Fibroblast of villous mesenchyme (primary cell): ENCODE results near the gene WBP2NL. TPM values are rescaled to one million over a fixed set of nuclear protein-coding genes. Genes with fewer than 3 reads are reported as not detected.

ENCODE experiments used
- DNase-seq: peaks from one replicate; pipeline ENCODE4 v3.0.0-alpha.2; 2010; ENCODE audit warnings: low read depth
- H3K4me3 ChIP-seq: 2 replicates; pipeline ENCODE4 v1.5.1; 2011; ENCODE audit warnings: low read depth, mild to moderate bottlenecking, low read length
- CTCF ChIP-seq: IDR thresholded peaks from 2 replicates; pipeline ENCODE4 v1.5.1; 2012; ENCODE audit warnings: low read depth, mild to moderate bottlenecking, low read length; ENCODE audit not compliant: insufficient read depth
- total RNA-seq: library from RNA; depleted of rRNA; stranded (reverse); fragments of >200 nt; gene quantifications from 2 replicates; pipeline ENCODE4 v1.2.3, GENCODE V29; 2012

Gene WBP2NL
- total RNA-seq, 1 donor, result 0.43 TPM

DNA sequence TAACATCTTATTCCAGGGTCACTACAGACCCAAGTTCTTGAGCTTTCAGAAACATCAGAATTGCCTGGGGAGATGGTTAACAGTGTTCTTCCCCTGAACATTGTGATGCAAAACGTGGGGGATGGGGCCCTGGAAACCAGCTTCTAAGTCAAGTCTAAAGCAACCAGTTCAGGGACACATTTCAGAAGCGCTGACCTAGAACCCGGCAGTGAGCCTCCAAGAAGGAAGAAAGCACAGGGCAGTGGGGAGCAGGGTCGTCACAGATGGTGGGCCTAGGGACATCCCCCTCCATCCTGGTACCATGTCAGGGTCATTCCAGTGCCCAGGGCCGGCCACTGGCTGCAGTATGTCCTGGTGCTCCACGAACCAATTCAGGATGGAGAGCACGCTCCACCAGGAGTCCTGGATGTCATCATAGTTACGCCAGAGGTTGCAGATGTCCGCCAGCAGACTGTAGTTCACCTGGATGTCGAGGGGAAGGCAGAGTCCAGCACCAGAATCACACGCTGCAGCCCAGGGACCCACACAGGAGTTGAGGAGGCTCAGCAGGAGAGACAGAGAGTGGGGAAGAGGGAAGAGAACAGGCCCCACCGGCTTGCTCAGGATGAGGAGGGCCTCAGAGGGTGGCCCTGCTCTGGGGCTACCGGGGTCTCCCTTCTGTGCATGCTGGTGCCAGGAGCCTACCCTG, 67.0 kb downstream of the WBP2NL start:
- no peak overlapping the region for H3K4me3 ChIP-seq
- TF ChIP-seq CTCF, result no peak
- no peak for DNase-seq

- DNase-seq, result no peak
- H3K4me3 ChIP-seq, result no peak overlapping the region
- no peak for TF ChIP-seq CTCF
Observed at GRCh38 chr22:42066126-42066761, 67.7 kb downstream of the WBP2NL start.

DNA sequence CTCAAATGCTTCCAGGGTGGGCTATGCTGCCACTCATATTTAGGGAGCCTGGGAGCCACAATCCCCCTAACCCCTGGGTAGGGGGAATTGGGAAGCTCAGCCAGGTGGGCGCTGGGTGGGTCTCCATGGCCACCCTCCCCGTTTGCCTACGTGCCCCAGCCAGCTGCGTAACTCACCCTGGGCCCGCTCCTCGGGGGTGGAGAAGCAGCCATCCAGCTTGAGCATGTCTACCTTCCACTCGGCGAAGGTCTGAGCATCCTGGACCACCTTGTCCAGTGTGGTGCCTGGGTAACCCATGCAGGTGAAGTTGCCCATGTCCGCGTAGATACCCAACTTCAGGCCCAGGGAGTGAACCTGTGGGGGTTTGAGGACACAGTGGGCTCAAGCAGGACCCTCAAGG, 68.3 kb downstream of the WBP2NL start:
- TF ChIP-seq CTCF, result no peak
- DNase-seq, result no peak
- no peak overlapping the region for H3K4me3 ChIP-seq

- TF ChIP-seq CTCF, result no peak
- no peak overlapping the region for H3K4me3 ChIP-seq
- DNase-seq, result no peak
Observed at GRCh38 chr22:42067671-42068251, 69.2 kb downstream of the WBP2NL start.

DNA sequence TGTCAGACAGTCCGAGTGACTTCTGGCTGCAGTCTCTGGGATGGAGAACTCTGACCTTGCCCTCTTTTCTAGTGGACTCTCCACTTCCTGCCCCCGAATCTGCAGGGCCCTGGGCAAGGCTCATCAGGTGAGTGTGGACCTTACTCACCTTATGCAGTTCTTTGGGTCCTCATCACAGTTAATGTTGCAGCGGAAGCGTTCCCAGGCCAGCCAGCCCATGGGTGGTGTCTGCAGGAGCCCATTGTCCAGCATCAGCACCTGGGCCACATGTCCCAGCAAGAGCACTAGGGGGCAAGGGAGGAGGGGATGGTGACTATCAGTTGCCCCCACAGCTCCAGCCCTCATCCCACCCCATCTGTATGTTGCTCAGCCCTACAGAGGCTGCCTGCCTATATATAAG, 69.7 kb downstream of the WBP2NL start:
- TF ChIP-seq CTCF, result no peak
- DNase-seq, result no peak
- no peak overlapping the region for H3K4me3 ChIP-seq

DNA sequence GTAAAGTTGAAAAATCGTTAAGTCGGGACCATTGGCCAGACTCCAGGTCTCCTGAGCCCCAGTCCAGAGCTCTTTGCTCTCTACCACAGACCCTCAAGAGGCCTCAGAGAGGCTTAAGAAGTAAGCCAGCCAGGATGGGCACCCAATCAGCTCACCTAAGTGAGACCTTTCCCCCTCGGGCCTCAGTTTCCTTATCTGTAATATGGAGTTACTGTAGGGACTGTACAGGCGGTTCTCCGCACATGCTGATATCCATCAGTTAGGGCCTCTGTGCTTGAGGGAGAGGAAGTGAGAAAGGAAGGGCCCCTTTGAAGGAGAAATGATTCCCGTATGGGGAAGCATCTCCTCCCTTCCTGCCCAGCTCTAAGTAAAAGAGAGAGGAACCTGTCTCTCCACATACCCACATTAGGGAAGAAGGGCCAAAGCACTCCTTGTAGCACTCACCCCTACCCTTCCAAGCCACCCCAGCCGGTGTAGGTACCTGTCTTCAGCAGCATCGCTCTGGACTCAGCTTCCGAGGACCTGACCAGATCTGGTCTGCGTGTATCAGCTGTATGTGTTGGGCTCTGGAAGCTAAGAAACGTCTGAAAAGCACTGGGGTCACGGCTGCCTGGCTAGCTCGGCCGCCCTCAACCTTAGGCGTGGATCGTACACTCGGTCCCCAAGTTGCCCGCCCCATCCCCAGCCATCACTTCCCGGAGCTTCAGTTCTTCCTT, 71.4 kb downstream of the WBP2NL start:
- peak; percentile 12 for DNase-seq
- peak overlapping the region; percentile 68 for H3K4me3 ChIP-seq
- no peak for TF ChIP-seq CTCF
